Dendritic cell treated with granulocyte-macrophage colony-stimulating factor and Interleukin-4, amounts not matched to agents 40 ng/mL and 50 ng/mL, for 4 days (primary cell): ENCODE results near the gene SLC38A1.
"Not testable (repeated sequence)": the region's sequence is repeated elsewhere in the genome, so short reads cannot be mapped to it uniquely, and the experiment has no call there.

Experiments
- H3K27ac Mint-ChIP-seq: one replicate; pipeline ENCODE4 v1.8.0; 2022; ENCODE audit warnings: mild to moderate bottlenecking, mixed read lengths
- H3K27me3 Mint-ChIP-seq: one replicate; pipeline ENCODE4 v1.8.0; 2022; ENCODE audit warnings: mild to moderate bottlenecking, mixed read lengths
- H3K36me3 Mint-ChIP-seq: one replicate; pipeline ENCODE4 v1.8.0; 2022; ENCODE audit warnings: low read depth, mixed read lengths
- H3K4me1 Mint-ChIP-seq: one replicate; pipeline ENCODE4 v1.8.0; 2022; ENCODE audit warnings: low read depth, mixed read lengths
- H3K4me3 Mint-ChIP-seq: one replicate; pipeline ENCODE4 v1.8.0; 2022; ENCODE audit warnings: mild to moderate bottlenecking, moderate library complexity, mixed read lengths
- H3K9me3 Mint-ChIP-seq: one replicate; pipeline ENCODE4 v1.8.0; 2022; ENCODE audit warnings: mixed read lengths
- intact Hi-C: fragments of 100-400 bp; cut with micrococcal nuclease; formaldehyde crosslinking; loops from one replicate; pipeline ENCODE4 v1.15.0; 2022

SLC38A1 gene

DNA sequence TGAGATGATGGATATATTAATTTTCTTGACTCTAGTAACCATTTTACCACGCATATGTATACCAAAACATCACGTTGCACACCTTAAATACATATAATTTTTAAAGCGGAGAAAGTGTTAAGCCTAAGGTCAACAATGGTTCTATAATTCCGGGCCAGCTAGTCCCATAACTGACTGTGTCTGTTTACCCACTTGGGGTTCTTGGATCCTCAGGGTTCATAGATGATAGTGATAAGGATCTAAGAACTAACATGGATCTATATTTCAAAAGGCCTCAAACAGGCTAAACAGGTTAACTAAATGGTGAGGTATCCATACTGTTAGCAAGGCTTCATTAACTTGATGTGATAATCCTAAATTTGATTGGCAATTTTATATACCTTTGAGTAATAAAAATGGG lies 9.8 kb downstream of the SLC38A1 start:
- Mint-ChIP-seq H3K27me3 (peaks cover 3% of the 10 kb centered on the region), H3K9me3 (no peaks in the 10 kb centered on the region), H3K4me3 (no peak overlapping the region), H3K36me3 (no peaks in the 10 kb centered on the region), H3K27ac (no peak overlapping the region), H3K4me1 (no peaks in the 10 kb centered on the region)
- intact Hi-C loops, result no loop called here

DNA sequence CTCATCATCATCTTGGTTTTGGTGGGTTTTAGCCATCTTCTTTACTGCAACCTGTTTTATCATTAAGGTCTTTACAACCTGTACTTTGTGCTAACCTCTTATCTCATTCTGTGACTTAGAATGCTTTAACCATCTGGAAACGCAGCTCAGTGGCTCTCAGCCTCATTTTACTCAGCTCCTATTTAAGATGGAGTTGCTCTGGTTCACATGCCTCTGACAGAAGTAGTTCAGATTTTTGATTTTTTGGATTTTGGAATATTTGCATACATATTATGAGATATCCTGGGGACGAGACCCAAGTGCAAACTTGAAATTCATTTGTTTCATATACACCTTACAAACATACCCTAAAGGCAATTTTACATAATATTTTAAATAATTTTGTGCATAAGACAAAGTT lies 10.7 kb downstream of the SLC38A1 start:
- no peaks in the 10 kb centered on the region for H3K4me1 Mint-ChIP-seq
- no peaks in the 10 kb centered on the region for H3K36me3 Mint-ChIP-seq

DNA sequence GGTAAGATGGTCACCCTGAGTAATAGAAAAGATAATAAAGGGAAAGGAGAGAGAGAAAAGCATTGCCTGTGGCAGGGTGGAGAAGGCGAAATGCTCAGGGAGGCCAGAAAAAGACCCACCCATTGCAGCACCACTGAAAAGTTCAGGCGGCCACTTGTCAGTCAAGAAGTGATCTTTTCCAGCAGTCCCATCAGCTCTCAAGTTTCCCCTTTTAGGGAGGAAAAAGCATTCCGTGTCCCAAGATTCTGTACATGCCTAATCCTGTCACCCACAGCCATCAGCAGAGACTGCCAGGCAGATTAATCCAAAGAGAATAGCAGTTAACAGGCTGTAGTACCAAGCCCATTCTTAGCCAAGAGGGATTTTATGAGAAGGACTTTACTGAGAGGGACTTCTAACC lies 11.9 kb downstream of the SLC38A1 start:
- Mint-ChIP-seq H3K27me3 (no peaks in the 10 kb centered on the region), H3K9me3 (no peaks in the 10 kb centered on the region), H3K4me1 (no peaks in the 10 kb centered on the region), H3K27ac (no peak overlapping the region), H3K4me3 (no peak overlapping the region), H3K36me3 (no peaks in the 10 kb centered on the region)
- intact Hi-C loops, result no loop called here

More for the DNA sequence above, 10.7 kb downstream of the SLC38A1 start:
- intact Hi-C loops, result no loop called here
- no peak overlapping the region for H3K27ac Mint-ChIP-seq
- no peaks in the 10 kb centered on the region for H3K27me3 Mint-ChIP-seq
- H3K4me3 Mint-ChIP-seq, result no peak overlapping the region
- no peaks in the 10 kb centered on the region for H3K9me3 Mint-ChIP-seq

DNA sequence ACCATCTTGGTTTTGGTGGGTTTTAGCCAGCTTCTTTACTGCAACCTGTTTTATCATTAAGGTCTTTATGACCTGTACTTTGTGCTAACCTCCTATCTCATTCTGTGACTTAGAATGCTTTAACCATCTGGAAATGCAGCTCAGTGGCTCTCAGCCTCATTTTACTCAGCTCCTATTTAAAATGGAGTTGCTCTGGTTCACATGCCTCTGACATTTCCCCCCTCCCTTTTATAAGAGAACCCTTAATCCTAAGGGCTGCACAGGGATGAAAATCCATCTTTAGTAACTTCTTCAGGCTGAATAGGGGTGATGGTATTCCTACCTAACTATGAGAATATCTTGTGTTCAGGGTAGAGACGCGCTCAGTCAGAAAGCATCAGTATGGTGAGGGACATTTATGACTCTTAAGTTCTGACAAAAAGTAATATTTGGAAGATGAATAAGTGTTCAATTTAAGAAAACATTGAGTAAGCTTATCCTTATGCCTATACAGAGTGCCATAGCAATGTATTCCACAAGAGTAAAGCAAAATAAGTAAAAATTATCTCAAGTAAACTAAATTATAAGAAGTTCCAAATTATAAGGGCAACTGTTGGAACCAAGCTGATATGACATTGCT lies 15.2 kb downstream of the SLC38A1 start:
- Mint-ChIP-seq H3K4me1 (no peaks in the 10 kb centered on the region), H3K4me3 (no peak overlapping the region), H3K27me3 (no peaks in the 10 kb centered on the region), H3K9me3 (peaks cover 1% of the 10 kb centered on the region), H3K27ac (no peak overlapping the region), H3K36me3 (no peaks in the 10 kb centered on the region)
- intact Hi-C loops, result no loop called here

DNA sequence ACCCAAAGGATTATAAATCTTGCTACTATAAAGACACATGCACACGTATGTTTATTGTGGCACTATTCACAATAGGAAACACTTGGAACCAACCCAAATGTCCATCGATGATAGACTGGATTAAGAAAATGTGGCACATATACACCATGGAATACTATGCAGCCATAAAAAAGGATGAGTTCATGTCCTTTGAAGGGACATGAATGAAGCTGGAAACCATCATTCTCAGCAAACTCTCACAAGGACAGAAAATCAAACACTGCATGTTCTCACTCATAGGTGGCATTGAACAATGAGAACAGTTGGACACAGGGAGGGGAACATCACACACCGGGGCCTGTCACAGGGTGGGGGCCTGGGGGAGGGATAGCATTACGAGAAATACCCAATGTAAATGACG lies 16.8 kb downstream of the SLC38A1 start:
- intact Hi-C loops, result not testable (repeated sequence)

DNA sequence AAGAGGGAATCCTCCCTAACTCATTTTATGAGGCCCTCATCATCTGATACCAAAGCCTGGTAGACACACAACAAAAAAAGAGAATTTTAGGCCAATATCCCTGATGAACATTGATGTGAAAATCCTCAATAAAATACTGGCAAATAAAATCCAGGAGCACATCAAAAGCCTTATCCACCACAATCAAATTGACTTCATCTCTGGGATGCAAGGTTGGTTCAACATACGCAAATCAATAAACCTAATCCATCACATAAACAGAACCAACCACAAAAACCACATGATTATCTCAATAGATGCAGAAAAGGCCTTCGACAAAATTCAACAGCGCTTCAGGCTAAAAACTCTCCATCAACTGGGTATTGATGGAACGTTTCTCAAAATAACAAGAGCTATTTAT lies 18.9 kb downstream of the SLC38A1 start:
- H3K4me3 Mint-ChIP-seq, H3K4me1 Mint-ChIP-seq, H3K27ac Mint-ChIP-seq, H3K27me3 Mint-ChIP-seq, intact Hi-C loops, H3K36me3 Mint-ChIP-seq: not testable (repeated sequence)
- H3K9me3 Mint-ChIP-seq, result peaks cover 20% of the 10 kb centered on the region

More for the DNA sequence above, 16.8 kb downstream of the SLC38A1 start:
- not testable (repeated sequence) for H3K27me3 Mint-ChIP-seq, H3K36me3 Mint-ChIP-seq, H3K4me3 Mint-ChIP-seq, H3K4me1 Mint-ChIP-seq, H3K27ac Mint-ChIP-seq
- peaks cover 18% of the 10 kb centered on the region for H3K9me3 Mint-ChIP-seq

DNA sequence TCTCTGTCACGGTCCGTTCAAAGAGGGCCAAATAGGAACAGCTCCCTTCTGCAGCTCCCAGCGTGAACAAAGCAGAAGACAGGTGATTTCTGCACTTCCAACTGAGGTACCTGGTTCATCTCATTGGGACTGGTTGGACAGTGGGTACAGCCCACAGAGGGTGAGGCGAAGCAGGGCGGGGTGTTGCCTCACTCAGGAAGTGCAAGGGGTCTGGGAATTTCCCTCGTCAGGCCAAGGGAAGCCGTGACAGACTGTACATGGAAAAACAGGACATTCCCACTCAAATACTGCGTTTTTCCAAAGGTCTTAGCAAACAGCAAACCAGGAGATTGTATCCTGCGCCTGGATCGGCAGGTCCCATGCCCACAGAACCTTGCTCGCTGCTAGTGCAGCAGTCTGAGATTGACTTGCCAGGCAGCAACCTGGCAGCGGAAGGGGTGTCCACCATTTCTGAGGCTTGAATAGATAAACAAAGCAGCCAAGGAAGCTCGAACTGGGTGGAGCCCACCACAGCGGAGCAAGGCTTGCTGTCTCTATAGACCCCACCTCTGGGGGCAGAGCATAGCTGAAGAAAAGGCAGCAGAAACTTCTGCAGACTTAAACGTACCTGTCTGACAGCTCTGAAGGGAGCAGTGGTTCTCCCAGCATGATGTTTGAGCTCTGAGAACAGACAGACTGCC lies 22.7 kb downstream of the SLC38A1 start:
- Mint-ChIP-seq H3K9me3 (peaks cover 28% of the 10 kb centered on the region), H3K4me3 (no peak overlapping the region), H3K4me1 (peaks cover 3% of the 10 kb centered on the region), H3K36me3 (no peaks in the 10 kb centered on the region), H3K27me3 (no peaks in the 10 kb centered on the region), H3K27ac (no peak overlapping the region)
- intact Hi-C loops, result no loop called here

DNA sequence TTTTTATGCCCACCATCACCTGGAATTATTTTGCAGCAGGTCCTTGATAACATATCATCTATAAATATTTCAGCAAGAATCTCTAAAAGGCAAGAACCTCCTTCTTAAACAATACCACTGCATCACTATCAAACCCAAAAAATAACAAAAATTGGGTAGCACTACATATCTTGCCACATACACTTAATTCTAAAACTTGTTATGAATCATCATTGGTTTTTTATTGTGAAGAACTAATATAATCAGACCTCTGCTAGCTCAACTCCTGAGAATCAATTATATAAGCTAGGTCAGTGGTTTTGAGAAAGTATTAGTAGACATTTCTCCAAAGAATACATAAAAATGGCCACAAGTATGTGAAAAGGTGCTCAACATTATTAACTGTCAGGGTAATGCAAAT lies 23.8 kb downstream of the SLC38A1 start:
- no peaks in the 10 kb centered on the region for H3K36me3 Mint-ChIP-seq
- H3K27me3 Mint-ChIP-seq, result no peaks in the 10 kb centered on the region
- H3K4me1 Mint-ChIP-seq, result peaks cover 6% of the 10 kb centered on the region
- H3K27ac Mint-ChIP-seq, result no peak overlapping the region
- intact Hi-C loops, result no loop called here
- H3K4me3 Mint-ChIP-seq, result no peak overlapping the region
- peaks cover 28% of the 10 kb centered on the region for H3K9me3 Mint-ChIP-seq

DNA sequence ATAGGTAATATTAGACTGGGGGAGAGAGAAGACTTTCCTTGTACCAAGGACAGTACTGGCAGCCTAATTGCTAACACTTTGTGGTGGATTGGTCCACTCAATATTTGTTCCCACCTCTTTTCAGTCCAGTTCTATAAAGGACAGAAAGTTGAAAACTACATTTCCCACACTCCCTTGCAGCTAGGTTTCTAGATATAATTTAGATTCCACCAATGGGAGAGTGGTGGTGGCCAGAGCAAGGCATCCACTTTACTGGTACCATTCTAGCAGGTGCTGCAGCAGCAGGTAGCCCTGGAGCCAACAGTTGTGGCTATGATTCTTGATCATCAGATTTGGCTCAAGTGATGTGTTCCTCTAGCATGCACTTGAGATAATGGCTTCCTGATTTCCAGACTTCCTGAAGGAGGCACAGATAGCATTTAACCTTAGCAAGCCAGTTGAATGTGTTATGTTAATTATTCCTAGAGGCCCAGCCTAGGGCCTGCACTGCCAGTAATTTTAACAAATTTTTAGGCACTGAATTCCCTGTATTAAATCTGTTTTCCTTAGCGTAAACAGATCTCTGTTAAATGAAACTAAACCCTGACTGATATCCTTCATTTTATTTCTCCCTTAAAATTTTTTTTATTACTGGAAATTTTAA lies 24.4 kb downstream of the SLC38A1 start:
- Mint-ChIP-seq H3K4me1 (peaks cover 6% of the 10 kb centered on the region), H3K27ac (no peak overlapping the region), H3K27me3 (no peaks in the 10 kb centered on the region), H3K4me3 (no peak overlapping the region), H3K9me3 (peaks cover 28% of the 10 kb centered on the region), H3K36me3 (no peaks in the 10 kb centered on the region)
- intact Hi-C loops, result no loop called here

DNA sequence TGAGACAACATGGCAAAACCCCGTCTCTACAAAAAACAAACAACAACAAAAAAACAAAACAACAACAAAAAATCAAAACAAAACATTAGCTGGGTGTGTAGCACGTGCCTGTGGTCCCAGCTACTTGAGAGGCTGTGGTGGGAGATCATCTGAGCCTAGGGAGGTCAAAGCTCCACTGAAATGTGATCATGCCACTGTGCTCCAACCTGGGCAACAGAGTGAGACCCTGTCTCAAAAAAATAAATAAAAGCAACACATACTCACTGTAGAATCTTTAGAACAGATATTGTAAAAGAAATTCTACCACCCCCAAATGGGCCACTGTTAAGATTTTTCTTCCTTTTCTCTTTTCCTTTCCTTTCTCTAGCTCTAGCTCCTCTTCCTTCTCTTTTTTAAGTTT lies 26.3 kb downstream of the SLC38A1 start:
- H3K4me1 Mint-ChIP-seq, result peaks cover 6% of the 10 kb centered on the region
- no peak overlapping the region for H3K4me3 Mint-ChIP-seq
- H3K36me3 Mint-ChIP-seq, result no peaks in the 10 kb centered on the region

DNA sequence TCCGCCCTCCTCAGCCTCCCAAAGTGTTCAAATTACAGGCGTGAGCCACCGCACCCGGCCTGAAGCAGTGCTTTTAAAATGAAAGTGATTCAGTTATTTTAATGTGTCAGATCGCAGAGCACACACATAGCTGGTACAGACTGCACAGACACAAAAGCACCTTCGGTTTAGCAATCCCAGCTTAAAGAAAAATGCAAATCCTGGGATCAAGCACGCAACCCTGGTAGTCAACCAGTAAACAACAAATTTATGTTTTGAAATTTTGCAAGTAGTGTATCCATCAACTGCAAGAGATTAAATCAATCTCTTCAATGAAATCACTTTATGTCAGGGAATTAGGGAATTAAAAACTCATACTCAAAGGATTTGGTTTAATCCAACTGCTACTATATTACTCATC lies 28.4 kb downstream of the SLC38A1 start:
- Mint-ChIP-seq H3K27me3 (no peaks in the 10 kb centered on the region), H3K27ac (no peak overlapping the region), H3K4me1 (peaks cover 13% of the 10 kb centered on the region), H3K36me3 (no peaks in the 10 kb centered on the region), H3K9me3 (peaks cover 8% of the 10 kb centered on the region), H3K4me3 (no peak overlapping the region)
- intact Hi-C loops, result no loop called here

More for the DNA sequence above, 26.3 kb downstream of the SLC38A1 start:
- peaks cover 16% of the 10 kb centered on the region for H3K9me3 Mint-ChIP-seq
- intact Hi-C loops, result no loop called here
- no peaks in the 10 kb centered on the region for H3K27me3 Mint-ChIP-seq
- no peak overlapping the region for H3K27ac Mint-ChIP-seq

DNA sequence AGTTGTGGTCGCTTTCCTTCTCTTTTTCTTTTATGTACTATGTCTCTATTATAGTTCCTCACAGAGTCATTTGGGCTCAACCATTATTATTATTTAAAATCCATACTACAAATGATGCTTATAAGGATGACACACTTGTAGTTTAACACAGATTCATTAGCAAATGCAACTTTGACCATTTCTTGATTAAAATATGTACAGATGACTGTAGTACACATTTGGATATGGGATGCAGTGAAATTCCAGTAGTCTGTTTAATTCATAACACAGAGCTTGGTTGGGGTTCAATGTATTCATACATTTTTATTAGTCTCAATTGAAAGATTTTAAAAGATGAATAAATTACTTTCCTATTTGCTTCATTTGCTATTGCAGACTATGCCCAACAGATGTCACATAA lies 30.0 kb downstream of the SLC38A1 start:
- H3K4me1 Mint-ChIP-seq, result peaks cover 19% of the 10 kb centered on the region
- peaks cover 3% of the 10 kb centered on the region for H3K9me3 Mint-ChIP-seq
- no peaks in the 10 kb centered on the region for H3K36me3 Mint-ChIP-seq
- H3K27ac Mint-ChIP-seq, result no peak overlapping the region
- intact Hi-C loops, result no loop called here
- peaks cover 4% of the 10 kb centered on the region for H3K27me3 Mint-ChIP-seq
- H3K4me3 Mint-ChIP-seq, result no peak overlapping the region

DNA sequence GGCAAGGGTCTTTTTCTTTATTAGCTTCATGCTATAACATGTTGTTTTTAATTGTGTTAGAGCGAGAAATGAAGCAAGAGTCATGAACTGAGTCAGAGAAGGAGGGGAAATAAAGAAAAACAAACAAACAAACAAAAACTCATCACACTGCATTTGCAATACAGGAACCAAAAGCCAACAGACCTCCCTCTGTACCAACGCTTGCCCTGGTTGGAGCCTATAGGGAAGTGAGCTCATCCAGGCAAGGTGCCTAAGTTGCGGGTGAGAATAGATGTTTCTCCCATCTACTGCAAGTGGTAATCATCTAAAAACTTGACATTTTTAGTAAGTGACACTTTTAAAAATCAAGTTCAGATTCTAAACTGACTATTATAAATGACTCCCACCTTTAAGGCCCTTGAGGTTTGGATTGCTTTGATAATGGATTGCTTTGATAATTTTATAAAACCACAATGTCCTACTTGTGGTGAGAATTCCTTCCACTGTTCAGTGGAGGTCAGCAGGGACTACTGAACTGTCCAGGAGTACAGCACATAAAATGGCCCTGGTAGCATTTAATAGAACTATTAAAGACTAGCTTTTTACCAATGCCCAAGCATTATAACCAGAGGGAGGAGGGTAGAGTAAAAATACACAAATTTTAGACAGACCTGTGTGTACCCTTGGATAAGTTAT lies 31.3 kb downstream of the SLC38A1 start:
- Mint-ChIP-seq H3K27me3 (peaks cover 7% of the 10 kb centered on the region), H3K4me3 (no peak overlapping the region), H3K36me3 (no peaks in the 10 kb centered on the region), H3K27ac (no peak overlapping the region), H3K4me1 (peaks cover 19% of the 10 kb centered on the region), H3K9me3 (no peaks in the 10 kb centered on the region)
- intact Hi-C loops, result no loop called here

DNA sequence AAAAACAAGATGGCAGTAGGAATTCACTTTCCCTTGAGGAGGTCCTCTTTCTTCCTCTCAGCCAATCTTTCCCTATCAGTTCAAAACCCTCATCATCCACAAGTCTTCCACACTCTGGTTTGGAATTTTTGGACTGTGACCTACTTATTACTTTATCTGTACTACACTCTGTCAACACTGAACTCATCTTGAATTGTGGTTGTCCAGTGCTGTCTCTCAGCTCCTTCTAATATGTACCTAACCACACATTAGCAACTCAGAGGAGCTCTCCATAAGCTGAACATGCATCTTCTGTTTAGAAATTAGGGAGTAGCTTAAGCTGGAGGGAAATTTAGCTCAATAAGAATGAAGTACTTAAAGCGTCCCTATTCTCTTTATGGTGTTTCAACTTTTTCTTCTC lies 34.8 kb downstream of the SLC38A1 start:
- Mint-ChIP-seq H3K27me3 (peaks cover 9% of the 10 kb centered on the region), H3K9me3 (no peaks in the 10 kb centered on the region), H3K36me3 (no peaks in the 10 kb centered on the region), H3K27ac (no peak overlapping the region), H3K4me3 (no peak overlapping the region), H3K4me1 (peaks cover 19% of the 10 kb centered on the region)
- intact Hi-C loops, result no loop called here
